GM23338 (cell line): ENCODE measurements around the gene NFATC1. TPM values are rescaled to one million over a fixed set of nuclear protein-coding genes. Genes with fewer than 3 reads are reported as not detected.

Source experiments
- ATAC-seq: fragments of 200-7000 bp; cut with Tn5 transposase; 3 replicates; pipeline ENCODE4 v1.9.1; 2020
- DNase-seq: peaks from one replicate; pipeline ENCODE4 v3.0.0-alpha.2; 2015; ENCODE audit warnings: low spot score
- H2AFZ ChIP-seq: fragments of 200-600 bp; sonication (generic); 2 replicates; pipeline ENCODE4 v1.8.0; 2016; ENCODE audit warnings: antibody characterized with exemption, mild to moderate bottlenecking, moderate library complexity
- H3F3A ChIP-seq: fragments of 200-600 bp; sonication (generic); replicated peaks from 2 replicates; pipeline ENCODE4 v1.8.0; 2017; ENCODE audit warnings: antibody characterized with exemption, mixed run types, low read depth
- H3K27ac ChIP-seq: fragments of 200-600 bp; sonication (generic); 2 replicates; pipeline ENCODE4 v1.6.1; 2016; ENCODE audit warnings: low read depth
- H3K27me3 ChIP-seq: fragments of 200-600 bp; sonication (generic); 2 replicates; pipeline ENCODE4 v1.8.0; 2016; ENCODE audit warnings: mild to moderate bottlenecking, mixed run types, moderate library complexity; ENCODE audit not compliant: insufficient read depth
- H3K36me3 ChIP-seq: fragments of 200-600 bp; sonication (generic); 2 replicates; pipeline ENCODE4 v1.8.0; 2016; ENCODE audit warnings: mild to moderate bottlenecking; ENCODE audit not compliant: insufficient read depth
- H3K4me1 ChIP-seq: fragments of 200-600 bp; sonication (generic); 2 replicates; pipeline ENCODE4 v1.8.0; 2016; ENCODE audit warnings: mild to moderate bottlenecking, moderate library complexity; ENCODE audit not compliant: insufficient read depth
- H3K4me2 ChIP-seq: fragments of 200-600 bp; sonication (generic); 2 replicates; pipeline ENCODE4 v1.7.1; 2017; ENCODE audit warnings: mixed run types
- H3K4me3 ChIP-seq: fragments of 200-600 bp; sonication (generic); 2 replicates; pipeline ENCODE4 v1.6.1; 2016; ENCODE audit warnings: mixed run types
- H3K79me2 ChIP-seq: fragments of 200-600 bp; sonication (generic); replicated peaks from 2 replicates; pipeline ENCODE4 v1.8.0; 2017; ENCODE audit warnings: mild to moderate bottlenecking; ENCODE audit not compliant: insufficient read depth
- H3K9me2 ChIP-seq: fragments of 200-600 bp; sonication (generic); 2 replicates; pipeline ENCODE4 v1.8.0; 2017; ENCODE audit not compliant: insufficient read depth
- H4K20me1 ChIP-seq: fragments of 200-600 bp; sonication (generic); replicated peaks from 2 replicates; pipeline ENCODE4 v1.8.0; 2017; ENCODE audit warnings: mild to moderate bottlenecking; ENCODE audit not compliant: insufficient read depth
- H3K27ac Mint-ChIP-seq: 2 replicates; pipeline ENCODE4 v1.8.0; 2020; ENCODE audit warnings: inconsistent platforms, mild to moderate bottlenecking, moderate library complexity, mixed read lengths
- H3K27me3 Mint-ChIP-seq: 3 replicates; pipeline ENCODE4 v1.8.0; 2022; ENCODE audit warnings: low read depth, mild to moderate bottlenecking, moderate library complexity, mixed read lengths, inconsistent platforms; ENCODE audit not compliant: insufficient read depth, poor library complexity
- H3K36me3 Mint-ChIP-seq: 3 replicates; pipeline ENCODE4 v1.8.0; 2021; ENCODE audit warnings: low read depth, mild to moderate bottlenecking, inconsistent platforms, moderate library complexity, mixed read lengths
- H3K4me1 Mint-ChIP-seq: 3 replicates; pipeline ENCODE4 v1.8.0; 2020; ENCODE audit warnings: mild to moderate bottlenecking, inconsistent platforms, mixed read lengths
- H3K4me3 Mint-ChIP-seq: 3 replicates; pipeline ENCODE4 v1.8.0; 2021; ENCODE audit warnings: moderate library complexity, mild to moderate bottlenecking, inconsistent platforms, mixed read lengths
- H3K9me3 Mint-ChIP-seq: 3 replicates; pipeline ENCODE4 v1.8.0; 2020; ENCODE audit warnings: moderate library complexity, mild to moderate bottlenecking, inconsistent platforms, mixed read lengths
- CREB1 ChIP-seq: fragments of 250-450 bp; sonication (Bioruptor Pico); IDR thresholded peaks from 2 replicates; pipeline ENCODE4 v1.5.0; 2020; ENCODE audit warnings: low read depth, mild to moderate bottlenecking, moderate library complexity
- EZH2 ChIP-seq: fragments of 200-600 bp; sonication (generic); IDR thresholded peaks from one replicate; pipeline ENCODE4 v1.8.0; 2017; ENCODE audit warnings: antibody characterized with exemption, mild to moderate bottlenecking, low read depth; ENCODE audit not compliant: unreplicated experiment
- EZH2phosphoT487 ChIP-seq: fragments of 200-600 bp; sonication (generic); IDR thresholded peaks from one replicate; pipeline ENCODE4 v1.8.1; 2018; ENCODE audit warnings: antibody characterized with exemption; ENCODE audit not compliant: unreplicated experiment
- JUNB ChIP-seq: IDR thresholded peaks from one replicate; pipeline ENCODE4 v1.6.1; 2016; ENCODE audit warnings: antibody characterized with exemption; ENCODE audit not compliant: unreplicated experiment
- NANOG ChIP-seq: IDR thresholded peaks from 2 replicates; pipeline ENCODE4 v1.6.1; 2016; ENCODE audit warnings: antibody characterized with exemption, borderline replicate concordance
- POLR2AphosphoS5 ChIP-seq: IDR thresholded peaks from 2 replicates; pipeline ENCODE4 v1.6.1; 2016; ENCODE audit warnings: antibody characterized with exemption, low read depth
- STAT1 ChIP-seq: IDR thresholded peaks from one replicate; pipeline ENCODE4 v1.6.1; 2016; ENCODE audit warnings: antibody characterized with exemption; ENCODE audit not compliant: unreplicated experiment
- ZNF114 ChIP-seq: fragments of 250-450 bp; sonication (Bioruptor Pico); IDR thresholded peaks from 2 replicates; pipeline ENCODE4 v1.5.0; 2020; ENCODE audit warnings: mild to moderate bottlenecking, moderate library complexity
- ZNF331 ChIP-seq: fragments of 250-450 bp; sonication (Bioruptor Pico); IDR thresholded peaks from 2 replicates; pipeline ENCODE4 v1.5.0; 2020; ENCODE audit warnings: low read depth, mild to moderate bottlenecking, moderate library complexity
- polyA plus RNA-seq: library from polyadenylated mRNA; unstranded; fragments of >200 nt; fragmentation: Nextera tagmentation; extraction: Ambion mirVana; gene quantifications from 2 replicates; pipeline ENCODE4 v1.2.1, GENCODE V29; 2016
- total RNA-seq: library from RNA; depleted of rRNA; stranded (reverse); fragments of >200 nt; shearing (Covaris generic); gene quantifications from 2 replicates; pipeline ENCODE4 v1.2.3, GENCODE V29; 2014
- TF ChIP-seq, protein P1 (sequence below), 2 experiments: fragments of 200-600 bp in 1 of 2; sonication (generic) in 1 of 2; conservative IDR thresholded peaks; 2 replicates each; pipeline versions ENCODE4 v1.5.1 to v1.6.1; 2016 to 2017; ENCODE audit warnings: antibody characterized with exemption in 2 of 2, low read depth in 2 of 2, mild to moderate bottlenecking in 2 of 2, moderate library complexity in 1 of 2
- TF ChIP-seq, protein P2 (sequence below): IDR thresholded peaks from one replicate; pipeline ENCODE4 v1.6.1; 2018; ENCODE audit warnings: antibody characterized with exemption; ENCODE audit not compliant: unreplicated experiment
- TF ChIP-seq, protein P3 (sequence below): IDR thresholded peaks from 2 replicates; pipeline ENCODE4 v1.6.1; 2016; ENCODE audit warnings: antibody characterized with exemption
- TF ChIP-seq, protein P4 (sequence below): fragments of 250-450 bp; sonication (Bioruptor Pico); IDR thresholded peaks from 2 replicates; pipeline ENCODE4 v1.5.0; 2020; ENCODE audit warnings: mild to moderate bottlenecking, moderate library complexity

NFATC1 gene
- total and polyA plus RNA-seq, 2 experiments from 2014 or later: 3.9 to 6.4 TPM

DNA sequence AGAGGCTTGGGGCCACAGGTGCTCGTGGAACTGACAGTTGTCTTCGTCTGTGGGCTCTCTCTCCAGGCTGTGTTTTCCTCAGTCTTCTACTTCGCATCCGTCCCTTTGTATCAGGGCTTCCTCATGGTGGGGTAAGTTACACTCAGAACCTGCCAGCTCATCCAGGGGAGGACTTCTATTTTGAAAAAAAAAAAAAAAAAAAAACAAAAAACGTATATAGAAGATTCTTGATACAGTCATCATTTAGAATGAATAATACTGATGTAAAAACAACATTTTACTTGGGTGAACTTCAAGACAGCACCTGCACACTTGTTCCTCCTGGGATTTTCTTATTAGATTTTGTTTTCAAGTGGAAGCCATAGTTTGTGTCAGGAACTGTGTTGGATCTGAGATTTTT lies 47.7 kb upstream of the NFATC1 start:
- Histone ChIP-seq H3K27me3 (no peaks in the 10 kb centered on the region), H3K79me2 (no peaks in the 10 kb centered on the region), H3K36me3 (peaks cover 5% of the 10 kb centered on the region; the same call in 1 of the 2 replicates), H2AFZ (no peak overlapping the region), H3K9me2 (no peaks in the 10 kb centered on the region), H3F3A (no peaks in the 10 kb centered on the region), H3K4me1 (no peaks in the 10 kb centered on the region), H3K27ac (no peak overlapping the region), H4K20me1 (no peaks in the 10 kb centered on the region), H3K4me3 (no peak overlapping the region), H3K4me2 (no peak overlapping the region)
- H3K4me3 Mint-ChIP-seq: no peak overlapping the region
- H3K27me3 Mint-ChIP-seq: peaks cover 2% of the 10 kb centered on the region
- TF ChIP-seq, protein P1, sequence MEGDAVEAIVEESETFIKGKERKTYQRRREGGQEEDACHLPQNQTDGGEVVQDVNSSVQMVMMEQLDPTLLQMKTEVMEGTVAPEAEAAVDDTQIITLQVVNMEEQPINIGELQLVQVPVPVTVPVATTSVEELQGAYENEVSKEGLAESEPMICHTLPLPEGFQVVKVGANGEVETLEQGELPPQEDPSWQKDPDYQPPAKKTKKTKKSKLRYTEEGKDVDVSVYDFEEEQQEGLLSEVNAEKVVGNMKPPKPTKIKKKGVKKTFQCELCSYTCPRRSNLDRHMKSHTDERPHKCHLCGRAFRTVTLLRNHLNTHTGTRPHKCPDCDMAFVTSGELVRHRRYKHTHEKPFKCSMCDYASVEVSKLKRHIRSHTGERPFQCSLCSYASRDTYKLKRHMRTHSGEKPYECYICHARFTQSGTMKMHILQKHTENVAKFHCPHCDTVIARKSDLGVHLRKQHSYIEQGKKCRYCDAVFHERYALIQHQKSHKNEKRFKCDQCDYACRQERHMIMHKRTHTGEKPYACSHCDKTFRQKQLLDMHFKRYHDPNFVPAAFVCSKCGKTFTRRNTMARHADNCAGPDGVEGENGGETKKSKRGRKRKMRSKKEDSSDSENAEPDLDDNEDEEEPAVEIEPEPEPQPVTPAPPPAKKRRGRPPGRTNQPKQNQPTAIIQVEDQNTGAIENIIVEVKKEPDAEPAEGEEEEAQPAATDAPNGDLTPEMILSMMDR (conservative IDR thresholded peaks at IDR 0.05; ENCODE audit: low read depth in 2 of 2): no peak
- TF ChIP-seq, protein P2, sequence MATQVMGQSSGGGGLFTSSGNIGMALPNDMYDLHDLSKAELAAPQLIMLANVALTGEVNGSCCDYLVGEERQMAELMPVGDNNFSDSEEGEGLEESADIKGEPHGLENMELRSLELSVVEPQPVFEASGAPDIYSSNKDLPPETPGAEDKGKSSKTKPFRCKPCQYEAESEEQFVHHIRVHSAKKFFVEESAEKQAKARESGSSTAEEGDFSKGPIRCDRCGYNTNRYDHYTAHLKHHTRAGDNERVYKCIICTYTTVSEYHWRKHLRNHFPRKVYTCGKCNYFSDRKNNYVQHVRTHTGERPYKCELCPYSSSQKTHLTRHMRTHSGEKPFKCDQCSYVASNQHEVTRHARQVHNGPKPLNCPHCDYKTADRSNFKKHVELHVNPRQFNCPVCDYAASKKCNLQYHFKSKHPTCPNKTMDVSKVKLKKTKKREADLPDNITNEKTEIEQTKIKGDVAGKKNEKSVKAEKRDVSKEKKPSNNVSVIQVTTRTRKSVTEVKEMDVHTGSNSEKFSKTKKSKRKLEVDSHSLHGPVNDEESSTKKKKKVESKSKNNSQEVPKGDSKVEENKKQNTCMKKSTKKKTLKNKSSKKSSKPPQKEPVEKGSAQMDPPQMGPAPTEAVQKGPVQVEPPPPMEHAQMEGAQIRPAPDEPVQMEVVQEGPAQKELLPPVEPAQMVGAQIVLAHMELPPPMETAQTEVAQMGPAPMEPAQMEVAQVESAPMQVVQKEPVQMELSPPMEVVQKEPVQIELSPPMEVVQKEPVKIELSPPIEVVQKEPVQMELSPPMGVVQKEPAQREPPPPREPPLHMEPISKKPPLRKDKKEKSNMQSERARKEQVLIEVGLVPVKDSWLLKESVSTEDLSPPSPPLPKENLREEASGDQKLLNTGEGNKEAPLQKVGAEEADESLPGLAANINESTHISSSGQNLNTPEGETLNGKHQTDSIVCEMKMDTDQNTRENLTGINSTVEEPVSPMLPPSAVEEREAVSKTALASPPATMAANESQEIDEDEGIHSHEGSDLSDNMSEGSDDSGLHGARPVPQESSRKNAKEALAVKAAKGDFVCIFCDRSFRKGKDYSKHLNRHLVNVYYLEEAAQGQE: no peak
- TF ChIP-seq JUNB (no peak), STAT1 (no peak), EZH2 (no peak), ZNF114 (CRISPR knock-in tag) (no peak), POLR2AphosphoS5 (no peak), NANOG (no peak), CREB1 (no peak), ZNF331 (CRISPR knock-in tag) (no peak), EZH2phosphoT487 (no peak)
- TF ChIP-seq, protein P3, sequence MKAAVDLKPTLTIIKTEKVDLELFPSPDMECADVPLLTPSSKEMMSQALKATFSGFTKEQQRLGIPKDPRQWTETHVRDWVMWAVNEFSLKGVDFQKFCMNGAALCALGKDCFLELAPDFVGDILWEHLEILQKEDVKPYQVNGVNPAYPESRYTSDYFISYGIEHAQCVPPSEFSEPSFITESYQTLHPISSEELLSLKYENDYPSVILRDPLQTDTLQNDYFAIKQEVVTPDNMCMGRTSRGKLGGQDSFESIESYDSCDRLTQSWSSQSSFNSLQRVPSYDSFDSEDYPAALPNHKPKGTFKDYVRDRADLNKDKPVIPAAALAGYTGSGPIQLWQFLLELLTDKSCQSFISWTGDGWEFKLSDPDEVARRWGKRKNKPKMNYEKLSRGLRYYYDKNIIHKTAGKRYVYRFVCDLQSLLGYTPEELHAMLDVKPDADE: no peak
- TF ChIP-seq, protein P4, sequence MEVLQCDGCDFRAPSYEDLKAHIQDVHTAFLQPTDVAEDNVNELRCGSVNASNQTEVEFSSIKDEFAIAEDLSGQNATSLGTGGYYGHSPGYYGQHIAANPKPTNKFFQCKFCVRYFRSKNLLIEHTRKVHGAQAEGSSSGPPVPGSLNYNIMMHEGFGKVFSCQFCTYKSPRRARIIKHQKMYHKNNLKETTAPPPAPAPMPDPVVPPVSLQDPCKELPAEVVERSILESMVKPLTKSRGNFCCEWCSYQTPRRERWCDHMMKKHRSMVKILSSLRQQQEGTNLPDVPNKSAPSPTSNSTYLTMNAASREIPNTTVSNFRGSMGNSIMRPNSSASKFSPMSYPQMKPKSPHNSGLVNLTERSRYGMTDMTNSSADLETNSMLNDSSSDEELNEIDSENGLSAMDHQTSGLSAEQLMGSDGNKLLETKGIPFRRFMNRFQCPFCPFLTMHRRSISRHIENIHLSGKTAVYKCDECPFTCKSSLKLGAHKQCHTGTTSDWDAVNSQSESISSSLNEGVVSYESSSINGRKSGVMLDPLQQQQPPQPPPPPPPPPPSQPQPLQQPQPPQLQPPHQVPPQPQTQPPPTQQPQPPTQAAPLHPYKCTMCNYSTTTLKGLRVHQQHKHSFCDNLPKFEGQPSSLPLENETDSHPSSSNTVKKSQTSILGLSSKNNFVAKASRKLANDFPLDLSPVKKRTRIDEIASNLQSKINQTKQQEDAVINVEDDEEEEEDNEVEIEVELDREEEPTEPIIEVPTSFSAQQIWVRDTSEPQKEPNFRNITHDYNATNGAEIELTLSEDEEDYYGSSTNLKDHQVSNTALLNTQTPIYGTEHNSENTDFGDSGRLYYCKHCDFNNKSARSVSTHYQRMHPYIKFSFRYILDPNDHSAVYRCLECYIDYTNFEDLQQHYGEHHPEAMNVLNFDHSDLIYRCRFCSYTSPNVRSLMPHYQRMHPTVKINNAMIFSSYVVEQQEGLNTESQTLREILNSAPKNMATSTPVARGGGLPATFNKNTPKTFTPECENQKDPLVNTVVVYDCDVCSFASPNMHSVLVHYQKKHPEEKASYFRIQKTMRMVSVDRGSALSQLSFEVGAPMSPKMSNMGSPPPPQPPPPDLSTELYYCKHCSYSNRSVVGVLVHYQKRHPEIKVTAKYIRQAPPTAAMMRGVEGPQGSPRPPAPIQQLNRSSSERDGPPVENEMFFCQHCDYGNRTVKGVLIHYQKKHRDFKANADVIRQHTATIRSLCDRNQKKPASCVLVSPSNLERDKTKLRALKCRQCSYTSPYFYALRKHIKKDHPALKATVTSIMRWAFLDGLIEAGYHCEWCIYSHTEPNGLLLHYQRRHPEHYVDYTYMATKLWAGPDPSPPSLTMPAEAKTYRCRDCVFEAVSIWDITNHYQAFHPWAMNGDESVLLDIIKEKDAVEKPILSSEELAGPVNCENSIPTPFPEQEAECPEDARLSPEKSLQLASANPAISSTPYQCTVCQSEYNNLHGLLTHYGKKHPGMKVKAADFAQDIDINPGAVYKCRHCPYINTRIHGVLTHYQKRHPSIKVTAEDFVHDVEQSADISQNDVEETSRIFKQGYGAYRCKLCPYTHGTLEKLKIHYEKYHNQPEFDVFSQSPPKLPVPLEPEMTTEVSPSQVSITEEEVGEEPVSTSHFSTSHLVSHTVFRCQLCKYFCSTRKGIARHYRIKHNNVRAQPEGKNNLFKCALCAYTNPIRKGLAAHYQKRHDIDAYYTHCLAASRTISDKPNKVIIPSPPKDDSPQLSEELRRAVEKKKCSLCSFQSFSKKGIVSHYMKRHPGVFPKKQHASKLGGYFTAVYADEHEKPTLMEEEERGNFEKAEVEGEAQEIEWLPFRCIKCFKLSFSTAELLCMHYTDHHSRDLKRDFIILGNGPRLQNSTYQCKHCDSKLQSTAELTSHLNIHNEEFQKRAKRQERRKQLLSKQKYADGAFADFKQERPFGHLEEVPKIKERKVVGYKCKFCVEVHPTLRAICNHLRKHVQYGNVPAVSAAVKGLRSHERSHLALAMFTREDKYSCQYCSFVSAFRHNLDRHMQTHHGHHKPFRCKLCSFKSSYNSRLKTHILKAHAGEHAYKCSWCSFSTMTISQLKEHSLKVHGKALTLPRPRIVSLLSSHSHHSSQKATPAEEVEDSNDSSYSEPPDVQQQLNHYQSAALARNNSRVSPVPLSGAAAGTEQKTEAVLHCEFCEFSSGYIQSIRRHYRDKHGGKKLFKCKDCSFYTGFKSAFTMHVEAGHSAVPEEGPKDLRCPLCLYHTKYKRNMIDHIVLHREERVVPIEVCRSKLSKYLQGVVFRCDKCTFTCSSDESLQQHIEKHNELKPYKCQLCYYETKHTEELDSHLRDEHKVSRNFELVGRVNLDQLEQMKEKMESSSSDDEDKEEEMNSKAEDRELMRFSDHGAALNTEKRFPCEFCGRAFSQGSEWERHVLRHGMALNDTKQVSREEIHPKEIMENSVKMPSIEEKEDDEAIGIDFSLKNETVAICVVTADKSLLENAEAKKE (CRISPR knock-in tag): no peak
- ATAC-seq (no peak), DNase-seq (no peak)
- no peaks in the 10 kb centered on the region for H3K9me3 Mint-ChIP-seq
- no peak overlapping the region for H3K27ac Mint-ChIP-seq
- H3K36me3 Mint-ChIP-seq: peaks cover 34% of the 10 kb centered on the region
- H3K4me1 Mint-ChIP-seq: no peaks in the 10 kb centered on the region; the same call in 1 of the 3 replicates
